ENCODE data around the gene DPY19L3. TPM values are rescaled to one million over a fixed set of nuclear protein-coding genes. Genes with fewer than 3 reads are reported as not detected.

DPY19L3 gene
- total RNA-seq, 4 donors from 2014 or later, result 19.4 to 95.7 (median 39.6) TPM

- H3K4me1 ChIP-seq, result no peaks in the 10 kb centered on the region
- no peak overlapping the region for H3K27ac ChIP-seq
- no peaks in the 10 kb centered on the region for H3K27me3 ChIP-seq
- TF ChIP-seq EP300 (IDR thresholded peaks at IDR 0.05), result no peak
- no peak for TF ChIP-seq POLR2A (IDR thresholded peaks at IDR 0.05)
- TF ChIP-seq CTCF (IDR thresholded peaks at IDR 0.05), result no peak
- no peaks in the 10 kb centered on the region for H3K9me3 ChIP-seq
- no peak overlapping the region for H3K4me3 ChIP-seq
- DNase-seq (ENCODE audit: low spot score in 2 of 2), result no peak
- 78 to 81% methylated on average over 8 of the region's 8 CpGs for WGBS, 2 donors
- H3K36me3 ChIP-seq, result peaks cover 0 to 18% (median 0%) of the 10 kb centered on the region in 3 donors
Observed at GRCh38 chr19:32448026-32448425, 42.5 kb downstream of the DPY19L3 start.

GRCh38 chr19:32450217-32450616 is 44.6 kb downstream of the DPY19L3 start:
- no peaks in the 10 kb centered on the region for H3K27me3 ChIP-seq
- no peaks in the 10 kb centered on the region for H3K4me1 ChIP-seq
- H3K27ac ChIP-seq, result no peak overlapping the region
- no peak for DNase-seq (ENCODE audit: low spot score in 2 of 2)
- H3K4me3 ChIP-seq, result no peak overlapping the region
- TF ChIP-seq POLR2A (IDR thresholded peaks at IDR 0.05) (no peak), CTCF (IDR thresholded peaks at IDR 0.05) (no peak), EP300 (IDR thresholded peaks at IDR 0.05) (no peak)
- WGBS, 2 donors, result 71 to 77% methylated on average over 4 of the region's 4 CpGs
- H3K36me3 ChIP-seq, result peaks cover 0 to 31% (median 0%) of the 10 kb centered on the region in 3 donors
- H3K9me3 ChIP-seq, result no peaks in the 10 kb centered on the region

GRCh38 chr19:32453736-32454135 is 48.2 kb downstream of the DPY19L3 start:
- no peak for DNase-seq (ENCODE audit: low spot score in 2 of 2)
- H3K27me3 ChIP-seq, result no peaks in the 10 kb centered on the region
- peaks cover 0 to 8% (median 0%) of the 10 kb centered on the region in 4 donors for H3K4me1 ChIP-seq
- no peaks in the 10 kb centered on the region for H3K9me3 ChIP-seq
- TF ChIP-seq POLR2A (IDR thresholded peaks at IDR 0.05) (no peak), CTCF (IDR thresholded peaks at IDR 0.05) (no peak), EP300 (IDR thresholded peaks at IDR 0.05) (no peak)
- H3K36me3 ChIP-seq, result peaks cover 0 to 52% (median 0%) of the 10 kb centered on the region in 3 donors
- H3K27ac ChIP-seq, result no peak overlapping the region
- 88% methylated on average over 2 of the region's 2 CpGs for WGBS, 2 donors
- no peak overlapping the region for H3K4me3 ChIP-seq

GRCh38 chr19:32456406-32456805 is 50.8 kb downstream of the DPY19L3 start:
- no peak for TF ChIP-seq POLR2A (IDR thresholded peaks at IDR 0.05)
- no peak for TF ChIP-seq EP300 (IDR thresholded peaks at IDR 0.05)
- TF ChIP-seq CTCF (IDR thresholded peaks at IDR 0.05), result no peak
- H3K4me1 ChIP-seq, result peaks cover 0 to 10% (median 0%) of the 10 kb centered on the region in 4 donors
- no peaks in the 10 kb centered on the region for H3K9me3 ChIP-seq
- peaks cover 0 to 55% (median 0%) of the 10 kb centered on the region in 3 donors for H3K36me3 ChIP-seq
- no peak overlapping the region for H3K4me3 ChIP-seq
- WGBS, 2 donors, result 94 to 98% methylated on average over 4 of the region's 4 CpGs
- no peak overlapping the region for H3K27ac ChIP-seq
- H3K27me3 ChIP-seq, result no peaks in the 10 kb centered on the region
- no peak for DNase-seq (ENCODE audit: low spot score in 2 of 2)

GRCh38 chr19:32457571-32458158 is 52.1 kb downstream of the DPY19L3 start:
- H3K27me3 ChIP-seq, result no peaks in the 10 kb centered on the region
- no peak for TF ChIP-seq EP300 (IDR thresholded peaks at IDR 0.05)
- no peak for TF ChIP-seq CTCF (IDR thresholded peaks at IDR 0.05)
- TF ChIP-seq POLR2A (IDR thresholded peaks at IDR 0.05), result no peak
- H3K36me3 ChIP-seq, result peaks cover 0 to 43% (median 0%) of the 10 kb centered on the region in 3 donors
- H3K4me3 ChIP-seq, result no peak overlapping the region
- DNase-seq (ENCODE audit: low spot score in 2 of 2), result no peak
- no peaks in the 10 kb centered on the region for H3K9me3 ChIP-seq
- no peak overlapping the region for H3K27ac ChIP-seq
- WGBS, 2 donors, result 51 to 52% methylated on average over 5 of the region's 5 CpGs
- H3K4me1 ChIP-seq, result peaks cover 0 to 10% (median 0%) of the 10 kb centered on the region in 4 donors
